COR-L47 (cell line): ENCODE measurements around the gene KIF1A.

Experiments
- DNase-seq: peaks from one replicate; lab custom pipeline; 2025; lab: John Stamatoyannopoulos, UW

The KIF1A gene

GRCh38 chr2:240719676-240720545 is 100.1 kb downstream of the KIF1A start:
- no peak for DNase-seq

DNA sequence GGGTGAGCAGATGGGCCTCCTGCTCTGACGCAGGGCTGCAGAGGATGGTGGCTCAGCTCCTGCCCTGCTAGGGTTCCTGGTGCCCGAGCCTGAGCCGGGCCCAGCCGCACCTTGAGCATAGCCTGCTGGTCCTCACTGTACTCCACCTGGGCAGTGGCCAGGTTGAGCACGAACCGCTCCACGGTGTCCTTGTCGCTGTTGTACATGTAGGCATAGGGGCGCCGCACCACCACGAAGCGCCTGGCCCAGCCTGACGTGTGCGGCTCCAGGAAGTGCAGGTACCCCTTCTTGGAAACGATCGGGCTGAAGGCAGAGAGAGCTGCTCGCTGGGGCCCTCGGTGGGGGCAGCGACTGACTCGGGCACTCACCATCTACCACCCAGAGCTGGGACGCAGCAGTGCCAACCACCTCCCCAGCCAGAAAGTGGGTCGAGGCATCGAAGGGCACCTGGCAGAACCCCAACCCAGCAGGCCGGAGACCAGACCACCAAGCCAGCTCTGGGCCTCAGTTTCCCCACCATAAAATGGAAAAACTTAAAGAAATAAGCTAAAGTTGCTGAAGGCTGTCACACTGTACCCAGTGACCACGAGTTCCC is 101.0 kb downstream of the KIF1A start:
- DNase-seq: no peak

DNA sequence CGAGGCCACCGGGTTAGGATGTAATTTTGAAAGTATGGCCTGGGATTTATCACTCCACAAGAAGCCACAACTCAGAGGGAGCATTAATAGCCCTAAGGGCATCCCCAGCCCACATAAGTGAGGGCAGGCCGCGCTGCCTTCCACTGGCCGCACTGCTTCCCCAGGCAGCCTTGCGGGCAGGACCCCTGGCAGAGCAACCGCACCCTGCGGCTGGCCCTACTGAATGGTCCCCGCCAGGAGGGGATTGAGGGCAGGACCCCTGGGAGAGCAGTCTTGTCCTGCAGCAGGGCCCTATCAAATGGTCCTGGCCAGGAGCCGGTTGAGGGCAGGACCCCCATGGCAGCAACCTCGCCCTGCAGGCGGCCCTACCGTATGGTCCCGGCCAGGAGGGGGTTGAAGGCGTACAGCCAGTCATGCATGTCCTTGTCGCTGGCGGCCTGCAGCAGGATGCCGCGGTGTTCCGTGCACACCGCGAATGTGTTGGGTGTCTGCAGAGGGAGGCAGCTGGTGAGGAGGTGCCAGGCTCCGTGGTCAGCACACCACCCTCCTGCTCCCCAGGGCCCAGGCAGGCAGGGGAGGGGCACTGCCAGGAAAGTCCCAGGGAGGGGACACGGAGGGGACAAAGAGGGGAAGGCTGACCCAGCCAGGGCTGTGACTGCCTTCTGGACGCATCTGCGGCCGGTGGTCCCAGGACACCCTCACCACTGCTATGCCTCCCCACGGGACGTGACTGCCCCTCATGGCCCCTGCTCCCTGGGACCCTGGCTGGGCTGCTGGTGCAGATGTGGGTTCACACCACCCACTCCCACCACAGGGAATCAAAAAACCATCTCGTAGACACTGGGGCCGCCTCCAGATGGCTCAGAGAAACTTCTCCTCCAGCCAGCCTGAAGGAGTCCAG is 102.1 kb downstream of the KIF1A start:
- no peak for DNase-seq

GRCh38 chr2:240717181-240717641 is 102.8 kb downstream of the KIF1A start:
- DNase-seq: no peak

GRCh38 chr2:240716130-240716798 is 103.8 kb downstream of the KIF1A start:
- no peak for DNase-seq

DNA sequence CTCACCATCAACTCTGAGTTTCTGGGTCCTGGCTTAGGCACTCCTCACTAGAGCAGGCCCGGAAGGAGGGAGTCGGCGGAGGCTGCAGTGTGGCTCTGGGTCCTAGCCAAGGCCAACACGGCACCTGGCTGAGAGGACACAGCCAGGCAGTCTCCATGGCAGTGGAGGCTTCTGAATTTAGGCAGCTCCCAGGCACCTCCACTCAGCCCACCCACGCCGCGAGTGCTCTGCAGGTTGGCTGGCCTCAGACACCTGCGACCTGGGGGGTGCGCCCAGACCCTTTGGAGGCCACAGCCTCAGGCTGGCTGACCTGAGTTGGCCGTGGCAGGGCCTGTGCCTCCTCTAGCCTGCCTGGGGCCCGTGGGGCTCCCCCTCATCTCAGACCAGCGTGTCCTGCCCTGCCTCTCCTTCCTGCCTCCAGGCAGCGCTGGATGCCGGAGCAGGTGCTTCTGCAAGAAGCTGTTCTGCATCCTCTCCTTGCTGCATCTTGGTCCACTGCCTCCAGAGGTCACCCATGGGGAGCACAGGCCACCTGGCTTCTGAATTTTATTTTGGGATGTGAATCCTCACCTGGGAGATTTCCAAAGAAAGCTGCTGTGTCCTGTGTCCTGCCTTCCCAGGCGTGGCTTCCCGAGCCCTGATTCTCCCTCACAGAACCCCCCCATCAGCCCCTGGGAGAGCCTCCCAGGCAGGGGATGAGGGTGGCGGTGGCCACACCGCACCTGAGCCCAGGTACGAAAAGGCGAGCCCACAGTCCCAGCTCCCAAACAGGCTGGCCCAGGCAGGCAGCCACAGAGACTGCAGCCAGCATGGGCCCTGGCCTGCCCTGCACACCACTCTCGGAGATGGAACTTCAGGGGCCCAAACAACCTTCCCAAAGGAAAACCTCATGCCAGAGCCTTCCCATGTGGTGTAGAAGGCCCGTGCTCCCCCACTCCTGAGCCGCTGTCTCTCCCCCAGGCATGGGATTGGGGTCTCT is 105.0 kb downstream of the KIF1A start:
- DNase-seq: no peak

DNA sequence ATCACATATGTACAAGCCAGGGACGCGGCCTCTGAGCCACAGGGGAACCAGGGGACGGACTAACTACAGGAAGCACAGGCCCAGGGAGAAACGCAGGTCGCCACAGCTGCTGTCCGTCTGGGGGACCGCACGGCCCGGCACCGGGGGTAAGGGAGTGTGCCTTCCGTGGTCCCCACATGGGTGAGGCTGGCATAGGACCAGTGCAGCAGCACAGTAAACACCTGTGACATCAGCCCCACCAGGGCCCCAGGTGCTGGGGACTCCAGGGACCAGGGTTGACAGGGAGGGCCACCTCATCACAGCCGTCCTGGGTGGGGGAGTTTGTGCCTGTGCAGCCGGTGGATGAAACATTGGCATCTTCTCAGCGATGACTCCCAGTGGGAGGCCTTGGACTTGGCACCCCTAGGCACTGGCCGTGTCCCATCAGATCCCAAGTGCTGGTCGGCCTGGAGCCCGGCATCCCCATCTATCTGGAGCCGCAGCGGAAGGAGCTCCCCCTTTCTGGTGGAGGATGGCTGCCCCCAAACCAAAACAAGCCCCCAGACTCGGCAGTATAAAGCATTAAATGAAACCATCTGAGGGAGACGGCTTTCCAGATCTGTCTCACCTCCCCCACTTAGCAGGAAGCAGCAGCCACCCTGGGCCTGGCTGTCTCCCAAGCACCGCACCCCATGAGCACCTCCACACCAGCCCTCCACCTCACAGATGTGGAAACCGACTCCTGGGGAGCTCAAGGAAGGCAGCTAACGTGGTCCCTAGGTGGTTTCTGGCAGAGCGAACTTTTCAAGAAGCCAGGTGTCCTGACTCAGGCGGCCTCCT is 105.9 kb downstream of the KIF1A start:
- no peak for DNase-seq

DNA sequence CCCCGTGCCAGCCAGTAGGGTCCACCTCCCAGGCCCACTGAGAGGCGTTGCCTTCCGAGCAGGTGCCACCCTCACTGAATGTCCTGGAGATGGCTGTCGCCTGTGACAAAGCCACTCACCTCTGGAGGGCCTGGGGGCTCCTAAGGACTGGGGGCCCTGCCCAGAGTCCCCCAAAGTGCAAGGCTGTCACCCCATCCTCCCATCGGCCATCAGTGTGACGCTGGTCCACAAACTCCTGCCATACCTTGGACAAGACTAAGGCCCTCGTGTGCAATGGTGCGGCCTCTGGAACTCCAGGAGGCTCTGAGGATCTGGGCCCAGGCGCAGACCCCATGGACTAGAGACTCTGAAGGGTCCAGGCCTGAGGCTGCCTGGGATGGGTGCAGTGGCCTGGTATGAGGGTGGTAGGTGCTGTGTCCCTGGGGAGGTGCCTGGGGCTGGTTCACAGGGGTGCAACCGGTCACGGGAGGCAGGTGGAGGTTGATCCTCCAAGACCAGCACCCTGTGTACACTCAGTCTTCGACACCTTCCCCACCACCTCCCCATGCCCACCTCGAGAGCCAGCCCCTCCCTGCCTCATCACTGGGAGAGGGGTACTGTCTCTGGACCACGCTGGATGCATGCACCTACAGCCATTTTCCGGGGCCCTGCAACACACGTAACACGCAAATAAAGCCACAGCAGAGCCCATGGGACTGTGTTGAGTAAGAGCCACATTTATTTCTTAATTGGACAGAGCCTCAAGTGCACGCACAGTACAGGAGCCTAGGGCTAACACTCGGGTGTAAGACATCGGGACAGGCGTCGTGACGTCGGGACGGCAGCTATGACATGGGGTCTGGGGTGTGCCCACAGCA is 106.7 kb downstream of the KIF1A start:
- no peak for DNase-seq

DNA sequence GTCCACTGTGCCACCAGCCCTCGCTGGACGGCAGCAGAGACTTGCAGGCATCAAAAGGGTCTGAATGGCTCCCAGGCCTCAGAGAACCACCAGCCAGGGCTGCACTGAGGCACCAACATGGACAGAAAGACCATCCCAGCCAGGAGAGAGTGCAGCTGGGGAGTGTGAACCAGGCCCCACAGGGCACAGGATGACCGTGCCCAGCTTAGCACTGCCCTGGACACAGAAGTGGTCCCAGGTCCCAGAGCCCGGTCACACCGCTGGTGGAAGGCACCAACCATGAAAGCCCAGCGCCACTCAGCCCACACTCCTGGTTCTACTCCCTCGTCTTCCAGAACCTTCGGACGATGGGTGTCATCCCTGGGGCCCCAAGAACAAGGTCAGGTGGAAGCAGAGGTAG is 107.9 kb downstream of the KIF1A start:
- DNase-seq: no peak

DNA sequence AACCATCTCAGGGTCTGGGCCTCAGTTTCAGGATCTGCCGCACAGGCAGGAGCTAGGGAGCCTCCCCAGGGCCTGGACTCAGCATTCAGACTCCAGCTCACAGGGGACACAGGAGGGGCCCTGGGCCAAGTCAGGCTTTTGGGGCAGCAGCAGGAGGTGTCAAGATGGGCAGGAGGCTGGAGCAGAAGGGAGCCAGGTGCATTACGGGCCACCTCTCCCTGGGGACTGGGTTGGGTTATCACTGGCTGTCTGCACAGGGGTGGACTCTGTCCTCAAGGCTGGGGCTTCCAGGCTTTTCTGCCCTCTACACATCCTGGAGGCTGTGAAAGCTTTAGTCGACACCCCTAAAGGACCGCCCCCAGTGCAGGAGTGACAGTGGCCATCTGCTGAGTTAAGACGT is 108.3 kb downstream of the KIF1A start:
- no peak for DNase-seq

DNA sequence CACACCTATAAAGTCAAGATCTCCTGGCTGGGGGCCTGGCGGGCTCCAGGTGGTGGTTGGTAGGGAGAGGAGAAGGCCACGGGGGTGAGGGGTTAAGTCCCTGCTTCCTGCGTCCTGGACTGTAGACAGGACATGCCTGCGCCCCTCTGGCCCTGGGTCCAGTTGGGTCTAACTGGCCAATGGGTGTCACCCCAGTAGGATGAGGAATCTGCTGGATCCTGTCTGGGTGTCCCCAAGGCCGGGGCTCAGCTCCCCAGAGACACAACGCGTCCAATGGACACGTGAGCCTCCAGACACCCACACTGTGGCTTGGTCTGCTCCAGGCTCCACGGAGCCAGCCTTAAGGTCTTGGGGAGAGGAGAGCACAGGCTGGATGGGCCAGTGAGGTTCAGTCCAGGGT is 108.7 kb downstream of the KIF1A start:
- DNase-seq: no peak

DNA sequence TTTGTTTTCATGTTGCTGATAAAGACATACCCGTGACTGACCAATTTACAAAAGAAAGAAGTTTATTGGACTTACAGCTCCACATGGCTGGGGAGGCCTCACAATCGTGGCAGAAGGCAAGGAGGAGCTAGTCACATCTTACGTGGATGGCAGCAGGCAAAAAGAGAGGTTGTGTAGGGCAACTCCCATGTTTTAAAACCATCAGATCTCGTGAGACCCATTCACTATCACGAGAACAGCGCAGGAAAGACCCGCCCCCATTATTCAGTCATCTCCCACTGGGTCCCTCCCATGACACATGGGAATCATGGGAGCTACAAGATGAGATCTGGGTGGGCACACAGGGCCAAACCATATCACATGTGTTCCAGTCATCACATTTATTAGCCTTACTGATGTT is 111.6 kb downstream of the KIF1A start:
- no peak for DNase-seq

DNA sequence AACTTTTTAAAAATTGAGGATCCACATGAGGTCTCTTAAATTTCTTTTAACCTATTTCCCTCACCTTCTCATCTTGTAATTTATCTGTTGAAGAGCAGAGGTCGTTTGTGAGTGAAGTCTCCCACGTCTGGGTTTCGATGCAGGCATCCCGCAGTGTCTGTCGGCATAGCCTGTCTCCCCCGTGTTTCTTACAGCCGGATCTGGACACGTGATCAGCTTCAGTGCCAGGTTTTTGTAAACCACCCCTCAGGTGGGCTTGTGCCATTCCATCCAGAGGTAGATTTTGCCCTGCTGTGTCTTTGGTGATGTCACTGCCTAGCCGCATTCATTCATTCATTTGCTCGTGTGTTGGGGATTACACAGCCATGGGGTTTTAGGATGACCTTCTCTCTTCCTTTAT is 112.2 kb downstream of the KIF1A start:
- no peak for DNase-seq

GRCh38 chr2:240707043-240707756 is 112.8 kb downstream of the KIF1A start:
- no peak for DNase-seq

- DNase-seq: no peak
Observed at GRCh38 chr2:240705204-240705791, 114.7 kb downstream of the KIF1A start.

DNA sequence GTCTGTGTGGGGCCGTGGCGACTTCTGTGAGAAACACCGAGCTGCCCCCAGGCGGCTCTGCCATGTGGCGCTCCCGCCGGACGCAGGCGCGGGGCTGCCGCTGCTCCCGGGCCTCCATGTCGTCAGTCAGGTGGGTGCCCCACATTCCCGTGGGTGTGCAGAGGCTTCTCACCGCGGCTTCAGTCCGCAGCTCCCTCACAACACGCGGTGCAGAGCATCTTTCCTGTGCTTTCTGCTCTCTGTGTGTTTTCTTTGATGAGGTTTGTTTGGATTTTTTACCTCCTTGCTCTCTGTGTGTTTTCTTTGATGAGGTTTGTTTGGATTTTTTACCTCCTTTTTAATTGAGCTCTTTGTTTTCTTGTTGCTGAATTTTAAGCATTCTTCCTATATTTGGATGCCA is 115.4 kb downstream of the KIF1A start:
- no peak for DNase-seq

- DNase-seq: no peak
Observed at GRCh38 chr2:240703417-240704341, 116.3 kb downstream of the KIF1A start.
